ENCODE measurements around the gene C1GALT1C1.
"Not testable (repeated sequence)": the region's sequence is repeated elsewhere in the genome, so short reads cannot be mapped to it uniquely, and the experiment has no call there.

- TF ChIP-seq CTCF (IDR thresholded peaks at IDR 0.05; ENCODE audit: insufficient read depth, low read length); POLR2AphosphoS5 (IDR thresholded peaks at IDR 0.05; ENCODE audit: low read depth); SPI1 (IDR thresholded peaks at IDR 0.05; ENCODE audit: borderline replicate concordance, low read depth); REST (IDR thresholded peaks at IDR 0.05; ENCODE audit: insufficient replicate concordance, low read depth): not testable (repeated sequence)
These were observed 34.7 kb upstream of the C1GALT1C1 start for GRCh38 chrX:120664535-120664934.
